ENCODE results near the gene RPS21.
A peak's percentile ranks its signal among the peaks of the same experiment; 100 is the strongest.

RPS21 gene

GRCh38 chr20:62381842-62382241 is 5.1 kb upstream of the RPS21 start:
- no peak for DNase-seq

- DNase-seq = peak; percentile 82
These were observed 4.4 kb upstream of the RPS21 start for GRCh38 chr20:62382306-62383198.

GRCh38 chr20:62387219-62387913 is 463 bp downstream of the RPS21 start:
- DNase-seq = no peak

- no peak for DNase-seq
These were observed 1.2 kb downstream of the RPS21 start for GRCh38 chr20:62387933-62388635.

- no peak for DNase-seq
These were observed 2.1 kb downstream of the RPS21 start for GRCh38 chr20:62388839-62389600.

- DNase-seq = no peak
These were observed 2.7 kb downstream of the RPS21 start for GRCh38 chr20:62389601-62390087.

GRCh38 chr20:62390317-62391164 is 3.6 kb downstream of the RPS21 start:
- DNase-seq = no peak

GRCh38 chr20:62391165-62392076 is 4.5 kb downstream of the RPS21 start:
- no peak for DNase-seq

- DNase-seq = no peak
These were observed 5.1 kb downstream of the RPS21 start for GRCh38 chr20:62392077-62392418.

- DNase-seq = no peak
These were observed 5.9 kb downstream of the RPS21 start for GRCh38 chr20:62392621-62393334.

GRCh38 chr20:62393335-62393665 is 6.4 kb downstream of the RPS21 start:
- DNase-seq = no peak

GRCh38 chr20:62393830-62394229 is 6.9 kb downstream of the RPS21 start:
- no peak for DNase-seq

GRCh38 chr20:62394248-62395245 is 7.6 kb downstream of the RPS21 start:
- DNase-seq = no peak

- no peak for DNase-seq
These were observed 8.7 kb downstream of the RPS21 start for GRCh38 chr20:62395311-62396242.

GRCh38 chr20:62396367-62397239 is 9.7 kb downstream of the RPS21 start:
- DNase-seq = no peak

- DNase-seq = no peak
These were observed 11.4 kb downstream of the RPS21 start for GRCh38 chr20:62398120-62398821.

All from NCI-H2171 (cell line).